HG03025 (cell line): ENCODE measurements around the gene ZMAT5.

Source experiments
- ATAC-seq: cut with Tn5 transposase; IDR thresholded peaks from one replicate; pipeline ENCODE4 v1.9.1; 2021; ENCODE audit warnings: mild to moderate bottlenecking, moderate library complexity; ENCODE audit not compliant: unreplicated experiment, low FRiP score

ZMAT5 gene

DNA sequence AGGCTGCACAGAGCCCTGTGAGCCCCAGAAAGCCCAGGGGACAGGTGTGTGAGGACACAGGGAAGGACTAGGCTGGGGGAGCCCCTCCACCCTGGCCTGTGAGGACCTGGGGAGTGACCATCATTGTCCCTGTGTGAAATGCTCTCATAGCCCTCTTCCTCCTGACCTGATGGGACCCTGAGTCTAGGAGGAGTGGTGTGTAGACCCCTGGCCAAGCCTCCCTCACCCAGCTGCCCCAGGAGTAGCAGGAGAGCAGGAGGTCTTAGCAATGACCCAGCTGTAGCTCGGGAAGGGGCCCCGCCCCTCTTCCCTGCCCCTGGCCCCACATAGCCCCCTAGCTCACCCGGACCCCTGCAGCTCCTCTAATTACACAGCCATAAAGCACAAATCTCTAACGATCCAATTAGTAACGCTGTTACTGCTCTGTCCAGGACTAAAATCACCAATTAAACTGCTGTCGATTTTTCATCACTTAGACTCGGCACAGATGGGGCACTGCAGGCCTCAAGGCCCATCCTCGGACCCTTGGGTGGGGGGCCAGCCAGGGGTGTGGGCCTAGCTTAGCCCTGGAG lies 53.6 kb downstream of the ZMAT5 start:
- ATAC-seq = no peak

GRCh38 chr22:29712119-29712518 lies 54.7 kb downstream of the ZMAT5 start:
- no peak for ATAC-seq

DNA sequence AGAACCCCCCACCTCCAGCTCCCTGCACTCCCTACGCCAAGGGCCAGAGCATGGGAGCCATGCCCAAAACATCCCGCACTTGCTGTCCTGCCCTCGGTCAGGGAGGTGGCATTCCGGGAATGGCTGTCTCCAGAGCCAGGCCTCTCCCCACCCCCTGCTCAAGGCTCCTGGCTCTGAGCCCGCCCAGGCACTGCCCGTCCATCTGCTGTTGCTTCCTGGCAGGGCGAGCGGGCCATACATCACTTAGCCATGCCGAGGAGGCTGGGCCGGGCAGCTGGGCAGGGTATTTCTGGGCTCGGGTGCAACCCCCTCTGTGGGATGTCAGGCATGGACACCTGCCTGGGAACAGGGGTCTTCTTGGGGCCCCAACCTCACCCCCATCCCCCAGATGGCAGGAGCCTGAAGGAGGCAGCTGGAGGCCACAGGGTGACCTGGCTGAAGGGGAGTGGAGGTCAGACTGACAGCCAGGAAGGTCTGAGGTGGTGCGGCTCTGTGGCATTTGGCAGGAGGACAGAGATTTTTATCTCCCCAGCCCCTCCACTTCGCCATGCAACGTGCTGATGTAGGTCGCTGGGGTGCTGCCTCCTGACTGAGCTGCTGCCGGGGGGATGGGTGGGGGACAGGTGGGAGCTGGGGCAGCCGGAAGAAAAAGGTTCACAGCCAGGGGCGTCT lies 55.7 kb downstream of the ZMAT5 start:
- ATAC-seq = no peak

DNA sequence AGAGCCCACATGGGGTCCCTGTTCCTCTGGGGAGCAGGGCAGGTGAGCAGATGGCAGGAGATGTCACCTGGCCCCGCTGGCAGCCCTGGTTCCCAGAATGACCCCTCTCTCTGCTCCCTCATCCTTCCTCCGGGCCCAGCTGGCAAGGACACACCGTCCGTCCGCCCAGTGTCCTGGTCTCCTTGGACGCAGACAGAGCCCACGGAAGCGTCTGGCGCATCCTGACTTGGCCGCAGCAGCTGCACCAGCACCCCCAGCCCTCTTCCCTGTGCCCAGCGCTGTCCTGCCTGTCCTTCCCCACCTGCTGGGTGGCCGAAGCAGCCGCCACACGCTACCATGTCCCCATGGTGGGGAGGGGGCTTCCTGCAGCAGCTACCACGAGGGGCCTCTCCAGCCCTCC lies 56.6 kb downstream of the ZMAT5 start:
- no peak for ATAC-seq

- no peak for ATAC-seq
Observed at GRCh38 chr22:29707471-29707870, 59.3 kb downstream of the ZMAT5 start.

GRCh38 chr22:29707010-29707409 lies 59.8 kb downstream of the ZMAT5 start:
- ATAC-seq = no peak

DNA sequence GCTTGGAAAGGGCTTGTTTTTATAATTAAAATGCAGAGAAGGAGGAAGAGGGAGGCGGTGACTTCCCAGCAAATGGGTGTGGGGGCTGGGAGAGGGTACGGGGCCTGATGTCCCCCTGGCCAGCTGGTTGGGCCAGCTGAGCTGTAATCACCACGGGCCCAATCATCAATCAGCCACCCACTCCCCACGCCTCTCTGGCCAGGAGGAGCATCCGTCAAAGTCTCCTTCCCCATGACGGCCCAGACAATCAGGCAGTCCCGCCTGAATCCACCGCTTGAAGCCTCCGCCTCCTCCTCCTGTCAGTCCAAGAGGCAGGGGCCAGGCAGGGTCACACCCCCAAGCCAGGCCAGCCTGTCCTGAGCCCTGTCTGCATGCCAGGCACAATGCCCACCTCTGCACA lies 60.3 kb downstream of the ZMAT5 start:
- ATAC-seq = no peak

DNA sequence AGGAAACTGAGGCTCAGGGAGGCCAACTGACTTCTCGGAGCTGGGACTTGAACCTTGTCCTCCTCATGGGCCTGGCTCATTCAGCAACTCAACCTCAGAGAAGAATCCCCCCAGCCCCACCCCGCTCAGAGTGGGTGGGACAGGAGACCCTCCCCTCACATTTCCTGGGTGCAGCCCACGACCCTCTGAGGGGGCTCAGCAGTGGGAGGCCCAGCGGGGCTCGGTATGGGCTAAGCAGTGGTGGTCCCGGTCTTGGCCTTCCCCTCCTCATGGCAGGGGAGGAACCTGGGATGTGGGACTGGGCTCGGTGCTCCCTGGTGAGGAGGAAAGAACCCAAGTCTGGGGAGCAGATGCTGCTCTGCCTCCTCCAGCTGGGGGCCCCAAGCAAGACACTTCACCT lies 61.2 kb downstream of the ZMAT5 start:
- ATAC-seq = no peak

DNA sequence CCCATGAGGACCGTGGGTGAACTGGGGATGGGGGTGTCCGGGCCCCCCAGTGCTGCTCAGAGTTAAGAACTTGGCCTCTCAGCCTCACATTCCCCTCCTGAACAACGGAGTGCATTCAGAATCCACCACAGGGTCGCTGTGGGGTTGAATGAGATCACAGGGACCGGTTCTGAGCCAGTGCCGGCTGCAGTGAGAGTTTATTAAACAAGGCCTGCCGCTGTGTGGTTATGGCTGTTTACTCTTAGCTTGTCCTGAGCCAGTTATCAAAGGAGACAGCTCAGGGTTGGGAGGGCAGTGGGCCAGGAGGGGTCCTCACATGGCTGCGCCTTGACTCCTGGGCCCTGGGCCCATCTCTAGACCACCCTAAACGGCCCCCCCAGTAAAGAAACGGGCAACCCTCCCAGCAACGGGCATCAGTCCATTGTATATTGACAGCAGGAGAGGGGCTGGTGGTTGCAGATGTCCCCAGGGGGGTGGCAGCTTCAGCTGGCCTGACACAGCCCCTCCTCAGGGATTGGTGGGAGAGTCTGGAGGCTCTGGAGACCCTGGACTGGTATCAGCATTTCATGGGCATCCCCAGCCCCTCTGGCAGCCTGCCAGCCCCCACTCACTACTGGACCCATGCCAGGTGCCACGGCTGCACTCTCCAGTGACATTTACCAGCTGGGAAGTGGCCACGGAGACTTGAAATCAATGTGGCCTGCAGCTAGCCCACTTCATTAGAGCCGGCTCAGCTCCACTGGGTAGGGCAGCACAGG lies 62.1 kb downstream of the ZMAT5 start:
- ATAC-seq = no peak

GRCh38 chr22:29703569-29704195 lies 63.1 kb downstream of the ZMAT5 start:
- ATAC-seq = no peak

DNA sequence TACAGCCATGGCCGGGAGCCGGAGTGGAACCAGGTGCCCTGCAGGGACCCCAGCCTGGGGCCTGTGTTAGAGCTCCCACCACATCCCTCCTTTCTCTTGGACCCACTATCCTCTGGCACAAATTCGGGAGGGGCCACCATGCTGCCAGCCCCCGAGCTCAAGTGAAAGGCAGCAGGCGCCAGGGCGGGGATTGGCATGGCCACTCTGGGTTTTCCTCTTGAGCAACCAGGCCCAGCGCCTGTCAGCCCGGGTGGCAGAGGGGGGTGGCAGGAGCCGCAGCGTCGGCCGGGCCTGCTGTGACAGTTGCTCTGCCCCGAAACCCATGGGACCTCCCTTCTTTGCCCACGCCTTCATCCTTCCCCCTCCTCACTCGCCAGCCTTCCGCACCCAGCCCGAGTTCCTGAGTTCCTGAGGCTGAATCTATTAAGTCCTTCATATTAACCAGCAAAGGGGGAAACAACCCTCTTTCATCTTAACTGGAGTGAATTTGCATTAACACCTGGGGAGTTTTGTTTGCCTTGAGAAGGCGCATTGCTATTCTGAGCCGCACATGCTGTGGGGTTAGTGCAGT lies 63.8 kb downstream of the ZMAT5 start:
- ATAC-seq = no peak

DNA sequence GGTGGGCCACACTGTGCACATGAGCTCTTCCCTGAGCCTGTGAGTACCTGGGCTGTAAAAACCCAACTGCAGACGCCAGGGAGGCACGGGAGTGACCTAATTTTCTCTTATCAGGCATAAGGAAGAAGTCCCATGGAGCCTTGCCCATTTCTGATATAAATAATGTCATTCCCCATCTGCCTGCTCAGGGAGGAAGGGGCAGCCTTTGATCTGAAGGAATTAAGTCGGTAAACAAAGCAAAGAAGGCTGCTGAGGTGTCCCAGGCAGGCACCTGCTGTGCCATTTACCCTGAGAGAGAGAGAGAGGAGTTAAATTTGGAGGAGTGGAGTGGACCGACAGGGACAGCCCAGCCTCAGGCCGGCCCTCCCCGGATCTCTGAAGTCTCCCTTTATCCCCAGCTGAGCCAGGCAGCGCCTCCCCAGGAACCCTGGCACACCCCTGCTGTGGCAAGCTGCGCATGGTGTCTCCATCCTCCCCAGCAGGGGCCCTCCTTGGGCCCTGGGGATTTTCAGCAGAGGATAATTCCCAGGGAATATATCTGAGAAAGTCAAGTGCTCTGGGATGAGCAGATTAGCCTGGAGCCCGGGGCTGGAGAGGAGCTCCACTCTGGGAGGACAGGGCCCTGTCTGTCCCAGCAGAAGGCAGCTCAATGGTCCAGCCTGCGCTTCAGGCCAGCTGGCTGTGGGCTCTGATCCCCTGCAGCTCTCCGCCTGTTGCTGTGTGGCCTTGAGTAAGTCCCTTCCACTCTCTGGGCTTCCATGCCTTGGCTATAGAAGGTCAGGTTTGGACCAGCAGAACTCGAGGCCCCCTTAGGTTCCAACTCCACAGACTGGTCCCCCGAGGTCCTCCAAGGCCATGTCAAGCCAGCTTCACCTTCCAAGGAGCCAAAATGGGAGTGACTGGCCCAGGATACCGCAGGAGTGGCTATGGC lies 64.5 kb downstream of the ZMAT5 start:
- ATAC-seq = no peak

- ATAC-seq = no peak
Observed at GRCh38 chr22:29701155-29701999, 65.4 kb downstream of the ZMAT5 start.

GRCh38 chr22:29700900-29701154 lies 66.0 kb downstream of the ZMAT5 start:
- no peak for ATAC-seq

- ATAC-seq = no peak
Observed at GRCh38 chr22:29700206-29700899, 66.5 kb downstream of the ZMAT5 start.

DNA sequence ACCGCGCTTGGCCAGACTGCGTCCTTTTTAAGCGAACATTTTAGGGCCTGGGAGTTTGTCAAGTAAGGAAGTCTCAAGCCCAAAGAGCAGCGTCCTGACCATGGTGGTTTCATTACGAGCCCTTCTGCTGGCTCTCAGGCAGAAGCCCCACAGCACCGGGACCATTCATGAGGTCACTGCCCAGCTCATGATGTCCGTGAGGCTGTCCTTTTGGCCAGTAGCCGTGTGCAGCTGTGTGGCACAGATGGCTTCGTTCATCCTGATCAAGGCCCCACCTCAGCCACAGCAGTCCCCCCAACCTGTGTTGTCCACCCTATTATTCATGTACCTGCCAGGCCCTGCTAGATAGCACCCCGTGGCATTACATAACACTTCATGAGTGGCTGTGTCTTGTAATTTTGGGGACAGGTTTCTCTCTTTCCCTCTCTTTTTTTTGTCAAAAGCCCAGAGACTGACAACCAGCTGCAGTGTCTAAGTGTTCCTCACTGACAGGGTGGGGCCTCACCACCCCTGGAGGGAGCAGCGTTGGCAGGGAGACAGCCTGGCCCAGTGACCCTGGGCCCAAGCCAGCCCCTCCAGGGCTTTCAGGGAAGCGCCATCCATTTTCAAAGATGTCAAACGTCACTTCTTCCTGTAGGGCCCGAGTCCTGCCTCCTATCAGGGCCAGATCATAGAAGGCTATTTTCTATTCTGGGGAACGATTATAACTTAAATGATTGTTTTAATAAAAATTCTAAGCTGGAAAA lies 68.8 kb downstream of the ZMAT5 start:
- ATAC-seq = no peak

- no peak for ATAC-seq
Observed at GRCh38 chr22:29695129-29695926, 71.5 kb downstream of the ZMAT5 start.
